DOHH2 (cell line): ENCODE measurements around the gene BLOC1S1.

ENCODE experiments used
- H3F3A ChIP-seq: fragments of 200-600 bp; sonication (generic), shearing (Covaris generic); 2 replicates; pipeline ENCODE4 v1.6.0; 2016; ENCODE audit warnings: antibody characterized with exemption, mild to moderate bottlenecking; ENCODE audit not compliant: control insufficient read depth, insufficient read depth
- H3K27ac ChIP-seq: fragments of 200-600 bp; sonication (generic); 2 replicates; pipeline ENCODE4 v1.5.1; 2014; ENCODE audit warnings: low read depth, mild to moderate bottlenecking, low read length, moderate library complexity
- H3K27me3 ChIP-seq: fragments of 200-600 bp; sonication (generic); 2 replicates; pipeline ENCODE4 v1.6.1; 2014; ENCODE audit warnings: mild to moderate bottlenecking, low read length, mixed read lengths; ENCODE audit not compliant: control insufficient read depth
- H3K36me3 ChIP-seq: fragments of 200-600 bp; sonication (generic); 2 replicates; pipeline ENCODE4 v1.6.1; 2014; ENCODE audit warnings: mild to moderate bottlenecking, low read length, moderate library complexity, mixed read lengths; ENCODE audit not compliant: control insufficient read depth
- H3K4me1 ChIP-seq: fragments of 200-600 bp; sonication (generic); 2 replicates; pipeline ENCODE4 v1.6.1; 2014; ENCODE audit warnings: mild to moderate bottlenecking, low read length, mixed read lengths; ENCODE audit not compliant: control insufficient read depth
- H3K4me2 ChIP-seq: fragments of 200-600 bp; sonication (generic); 2 replicates; pipeline ENCODE4 v1.6.0; 2014; ENCODE audit warnings: mild to moderate bottlenecking, low read length, moderate library complexity
- H3K4me3 ChIP-seq: fragments of 200-600 bp; sonication (generic); 2 replicates; pipeline ENCODE4 v1.5.1; 2014; ENCODE audit warnings: mild to moderate bottlenecking, low read length, mixed read lengths
- H3K79me2 ChIP-seq: fragments of 200-600 bp; sonication (generic); 2 replicates; pipeline ENCODE4 v1.6.1; 2014; ENCODE audit warnings: mild to moderate bottlenecking, low read length, mixed read lengths; ENCODE audit not compliant: control insufficient read depth
- H3K9me2 ChIP-seq: fragments of 200-600 bp; sonication (generic); replicated peaks from 2 replicates; pipeline ENCODE4 v1.6.1; 2014; ENCODE audit warnings: mild to moderate bottlenecking, low read length, mixed read lengths; ENCODE audit not compliant: control insufficient read depth
- H3K9me3 ChIP-seq: fragments of 200-600 bp; sonication (generic); 2 replicates; pipeline ENCODE4 v1.6.1; 2014; ENCODE audit warnings: antibody characterized with exemption, low read length, mixed read lengths; ENCODE audit not compliant: control insufficient read depth, insufficient read depth
- H4K20me1 ChIP-seq: fragments of 200-600 bp; sonication (generic); 2 replicates; pipeline ENCODE4 v1.6.0; 2014; ENCODE audit warnings: low read depth, mild to moderate bottlenecking, antibody characterized with exemption, low read length, moderate library complexity; ENCODE audit not compliant: control insufficient read depth, insufficient read depth
- CTCF ChIP-seq: fragments of 200-600 bp; sonication (generic); IDR thresholded peaks from one replicate; pipeline ENCODE4 v1.5.1; 2014; ENCODE audit warnings: antibody characterized with exemption, mild to moderate bottlenecking, low read depth, low read length; ENCODE audit not compliant: poor library complexity, severe bottlenecking
- EZH2phosphoT487 ChIP-seq: fragments of 200-600 bp; sonication (generic); IDR thresholded peaks from 2 replicates; pipeline ENCODE4 v1.6.1; 2017; ENCODE audit warnings: borderline replicate concordance, mild to moderate bottlenecking, antibody characterized with exemption, low read length, moderate library complexity, mixed read lengths

The BLOC1S1 gene

GRCh38 chr12:55705782-55706402, 10.0 kb upstream of the BLOC1S1 start:
- H3K4me2 ChIP-seq: 0 out of 2 replicates have a peak overlapping the region, but pooled peaks have one; percentile 15
- H3F3A ChIP-seq: no peaks in the 10 kb centered on the region
- no peaks in the 10 kb centered on the region for H3K36me3 ChIP-seq
- no peak overlapping the region for H3K27ac ChIP-seq
- TF ChIP-seq EZH2phosphoT487: no peak
- peak; percentile 82 for TF ChIP-seq CTCF
- H3K9me2 ChIP-seq: no peaks in the 10 kb centered on the region
- no peaks in the 10 kb centered on the region for H3K79me2 ChIP-seq
- H3K27me3 ChIP-seq: peaks cover 33% of the 10 kb centered on the region
- peaks cover 33% of the 10 kb centered on the region for H3K4me1 ChIP-seq
- no peaks in the 10 kb centered on the region for H3K9me3 ChIP-seq
- no peak overlapping the region for H3K4me3 ChIP-seq
- H4K20me1 ChIP-seq: no peaks in the 10 kb centered on the region

- Histone ChIP-seq H3K9me3 (no peaks in the 10 kb centered on the region), H3K27ac (no peak overlapping the region), H3K4me3 (no peak overlapping the region), H3K27me3 (peaks cover 36% of the 10 kb centered on the region), H3K79me2 (no peaks in the 10 kb centered on the region), H3F3A (no peaks in the 10 kb centered on the region), H4K20me1 (no peaks in the 10 kb centered on the region), H3K4me1 (peaks cover 35% of the 10 kb centered on the region), H3K9me2 (no peaks in the 10 kb centered on the region), H3K4me2 (no peak overlapping the region), H3K36me3 (no peaks in the 10 kb centered on the region)
- TF ChIP-seq CTCF: no peak
- no peak for TF ChIP-seq EZH2phosphoT487
Observed at GRCh38 chr12:55706568-55707218, 9.2 kb upstream of the BLOC1S1 start.

GRCh38 chr12:55707219-55707671, 8.6 kb upstream of the BLOC1S1 start:
- Histone ChIP-seq H4K20me1 (no peaks in the 10 kb centered on the region), H3K27me3 (peaks cover 41% of the 10 kb centered on the region), H3K4me1 (peaks cover 35% of the 10 kb centered on the region), H3K27ac (no peak overlapping the region), H3K36me3 (no peaks in the 10 kb centered on the region), H3K9me3 (no peaks in the 10 kb centered on the region), H3K4me3 (no peak overlapping the region), H3F3A (no peaks in the 10 kb centered on the region), H3K9me2 (no peaks in the 10 kb centered on the region), H3K4me2 (peak overlapping the region; percentile 18; the same call in 1 of the 2 replicates), H3K79me2 (no peaks in the 10 kb centered on the region)
- no peak for TF ChIP-seq EZH2phosphoT487
- no peak for TF ChIP-seq CTCF
